A673 (cell line): Measurements from ENCODE around the gene OLFM1. TPM values are rescaled to one million over a fixed set of nuclear protein-coding genes. Genes with fewer than 3 reads are reported as not detected.

Experiments used
- BruUV-seq: library from RNA; stranded (reverse); fragments of 400-500 nt; replicated peaks from 2 replicates; lab custom pipeline; 2021; lab: Mats Ljungman, UMichigan
- CTCF ChIA-PET: fragments of 300-600 bp; sonication (Branson Sonifier 250); formaldehyde crosslinking; loops from one replicate; lab custom pipeline; 2022; ENCODE audit warnings: antibody characterized with exemption; lab: Charles Lee
- POLR2A ChIA-PET: fragments of 300-600 bp; sonication (Branson Sonifier 250); formaldehyde crosslinking; loops from one replicate; lab custom pipeline; 2022; ENCODE audit warnings: antibody characterized with exemption; ENCODE audit not compliant: low non-redundant PET; lab: Charles Lee
- DNase-seq: peaks from one replicate; pipeline ENCODE4 v3.0.0-alpha.2; 2015; ENCODE audit warnings: low spot score
- H3K27ac ChIP-seq: fragments of 200-600 bp; sonication (generic); 2 replicates; pipeline ENCODE4 v1.5.1; 2016; ENCODE audit warnings: mixed run types, low read depth, mild to moderate bottlenecking, mixed read lengths, antibody characterized with exemption, low read length; ENCODE audit not compliant: poor library complexity, severe bottlenecking
- H3K27me3 ChIP-seq: fragments of 200-600 bp; sonication (generic); replicated peaks from 2 replicates; pipeline ENCODE4 v1.6.1; 2017; ENCODE audit warnings: mixed run types, low read depth, mild to moderate bottlenecking, mixed read lengths, antibody characterized with exemption, low read length; ENCODE audit not compliant: insufficient read depth, poor library complexity
- H3K36me3 ChIP-seq: fragments of 200-600 bp; sonication (generic); 2 replicates; pipeline ENCODE4 v1.6.1; 2016; ENCODE audit warnings: mixed run types, mild to moderate bottlenecking, mixed read lengths, antibody characterized with exemption, low read length; ENCODE audit not compliant: insufficient read depth, poor library complexity, severe bottlenecking
- H3K4me1 ChIP-seq: fragments of 200-600 bp; sonication (generic); 2 replicates; pipeline ENCODE4 v1.6.1; 2017; ENCODE audit warnings: mixed run types, mild to moderate bottlenecking, mixed read lengths, antibody characterized with exemption, low read length; ENCODE audit not compliant: insufficient read depth, poor library complexity, severe bottlenecking
- H3K4me3 ChIP-seq: fragments of 200-600 bp; sonication (generic); 2 replicates; pipeline ENCODE4 v1.5.1; 2016; ENCODE audit warnings: low read depth, mixed run types, mild to moderate bottlenecking, mixed read lengths, low read length; ENCODE audit not compliant: poor library complexity, severe bottlenecking
- H3K9me3 ChIP-seq: fragments of 200-600 bp; sonication (generic); 2 replicates; pipeline ENCODE4 v1.6.1; 2016; ENCODE audit warnings: mixed run types, low read depth, mild to moderate bottlenecking, mixed read lengths, antibody characterized with exemption, low read length; ENCODE audit not compliant: poor library complexity, severe bottlenecking
- CTCF ChIP-seq: fragments of 300-800, 200-600 bp; sonication (generic); conservative IDR thresholded peaks from 2 replicates; pipeline ENCODE4 v1.5.1; 2017; ENCODE audit warnings: low read depth, mild to moderate bottlenecking, antibody characterized with exemption, low read length, moderate library complexity, mixed read lengths
- EZH2 ChIP-seq: fragments of 200-600 bp; sonication (generic); IDR thresholded peaks from 2 replicates; pipeline ENCODE4 v1.6.1; 2017; ENCODE audit warnings: borderline replicate concordance, low read depth, mild to moderate bottlenecking, mixed read lengths, antibody characterized with exemption, low read length; ENCODE audit not compliant: poor library complexity, severe bottlenecking
- intact Hi-C: fragments of 100-400 bp; cut with micrococcal nuclease; formaldehyde crosslinking; loops from one replicate; pipeline ENCODE4 v1.10.0; 2022; ENCODE audit not compliant: unreplicated experiment
- total RNA-seq: library from RNA; stranded (reverse); gene quantifications from 2 replicates; pipeline ENCODE4 v1.2.3, GENCODE V29; 2021

OLFM1 gene
- total RNA-seq, 1 experiment from 2014 or later = 308 TPM

- Histone ChIP-seq H3K27me3 (no peaks in the 10 kb centered on the region), H3K36me3 (no peaks in the 10 kb centered on the region), H3K9me3 (no peaks in the 10 kb centered on the region), H3K4me3 (no peak overlapping the region), H3K27ac (no peak overlapping the region), H3K4me1 (no peaks in the 10 kb centered on the region)
- no peak for DNase-seq
- TF ChIP-seq CTCF (no peak), EZH2 (no peak)
- CTCF ChIA-PET = interaction anchor here (1.2 kb wide), 1 partner anchor 357 kb away, joined by 3 read pairs; no protein-coding TSS in a partner anchor
- no TSS peak for BruUV-seq
- intact Hi-C loops = no loop called here
- POLR2A ChIA-PET = no interaction called here
Observed at GRCh38 chr9:135051316-135052038, 36.0 kb upstream of the OLFM1 start.

DNA sequence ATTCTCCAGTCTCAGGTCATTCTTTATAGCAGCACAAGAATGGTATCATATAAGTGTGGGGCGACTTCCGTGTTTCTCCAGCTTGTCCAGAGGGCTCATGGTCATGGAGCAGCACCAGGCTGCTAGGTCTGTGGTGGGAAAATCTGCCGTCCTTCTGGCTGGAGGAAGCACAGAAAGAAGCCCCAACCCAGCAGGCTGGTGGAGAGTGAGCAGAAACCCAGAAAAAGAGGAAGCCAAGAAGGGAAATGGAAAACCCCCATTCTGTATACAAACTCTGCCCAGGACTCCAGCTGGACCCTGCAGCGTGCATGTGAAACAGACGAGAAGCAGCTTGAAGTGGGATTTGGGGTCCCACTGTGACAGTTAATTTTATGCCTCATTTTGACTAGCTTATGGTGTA, 34.3 kb upstream of the OLFM1 start:
- Histone ChIP-seq H3K4me1 (no peaks in the 10 kb centered on the region), H3K4me3 (no peak overlapping the region), H3K9me3 (no peaks in the 10 kb centered on the region), H3K36me3 (no peaks in the 10 kb centered on the region), H3K27ac (no peak overlapping the region), H3K27me3 (no peaks in the 10 kb centered on the region)
- no peak for DNase-seq
- TF ChIP-seq CTCF (no peak), EZH2 (no peak)
- BruUV-seq = no TSS peak
- ChIA-PET POLR2A (no interaction called here), CTCF (no interaction called here)
- intact Hi-C loops = no loop called here

DNA sequence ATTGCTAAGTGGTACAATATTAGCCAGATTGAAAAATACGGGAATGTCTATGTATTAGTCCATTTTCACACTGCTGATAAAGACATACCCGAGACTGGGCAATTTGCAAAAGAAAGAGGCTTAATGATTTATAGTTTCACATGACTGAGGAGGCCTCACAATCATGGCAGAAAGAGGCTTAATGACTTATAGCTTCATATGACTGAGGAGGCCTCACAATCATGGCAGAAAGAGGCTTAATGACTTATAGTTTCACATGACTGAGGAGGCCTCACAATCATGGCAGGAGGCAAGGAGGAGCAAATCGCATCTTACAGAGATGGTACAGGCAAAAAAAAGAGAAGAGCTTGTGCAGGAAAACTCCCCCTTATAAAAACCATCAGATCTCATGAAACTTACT, 32.3 kb upstream of the OLFM1 start:
- intact Hi-C loops = no loop called here
- BruUV-seq = no TSS peak
- POLR2A ChIA-PET = no interaction called here
- Histone ChIP-seq H3K4me3 (no peak overlapping the region), H3K27ac (no peak overlapping the region), H3K27me3 (no peaks in the 10 kb centered on the region), H3K4me1 (no peaks in the 10 kb centered on the region), H3K36me3 (no peaks in the 10 kb centered on the region), H3K9me3 (no peaks in the 10 kb centered on the region)
- CTCF ChIA-PET = no interaction called here
- DNase-seq = no peak
- TF ChIP-seq CTCF = no peak
- TF ChIP-seq EZH2 = no peak
